ENCODE measurements around the gene ITPRID1.

Gene ITPRID1

GRCh38 chr7:31633894-31634494, 120.1 kb downstream of the ITPRID1 start:
- DNase-seq (ENCODE audit: low read depth), result no peak

DNA sequence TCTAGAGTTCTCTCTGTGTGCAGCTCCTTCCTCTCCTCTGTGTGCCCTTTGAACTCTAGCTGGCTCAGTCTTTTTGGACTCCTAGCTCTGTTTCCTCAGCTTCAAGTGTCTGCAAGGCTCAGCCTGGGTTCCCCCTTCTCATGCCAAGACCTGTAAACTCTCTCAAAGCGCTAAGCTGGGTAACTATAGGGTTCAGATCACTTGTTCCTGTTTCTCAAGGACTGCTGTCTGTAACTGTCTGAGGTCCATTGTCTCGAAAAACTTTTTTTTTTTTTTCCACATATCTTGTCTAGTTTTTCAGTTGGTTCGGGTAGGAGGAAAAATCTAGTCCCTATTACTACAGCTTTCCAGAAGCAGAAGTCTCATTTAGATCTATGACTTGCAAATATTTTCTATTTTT, 126.5 kb downstream of the ITPRID1 start:
- no peak for DNase-seq (ENCODE audit: low read depth)

DNA sequence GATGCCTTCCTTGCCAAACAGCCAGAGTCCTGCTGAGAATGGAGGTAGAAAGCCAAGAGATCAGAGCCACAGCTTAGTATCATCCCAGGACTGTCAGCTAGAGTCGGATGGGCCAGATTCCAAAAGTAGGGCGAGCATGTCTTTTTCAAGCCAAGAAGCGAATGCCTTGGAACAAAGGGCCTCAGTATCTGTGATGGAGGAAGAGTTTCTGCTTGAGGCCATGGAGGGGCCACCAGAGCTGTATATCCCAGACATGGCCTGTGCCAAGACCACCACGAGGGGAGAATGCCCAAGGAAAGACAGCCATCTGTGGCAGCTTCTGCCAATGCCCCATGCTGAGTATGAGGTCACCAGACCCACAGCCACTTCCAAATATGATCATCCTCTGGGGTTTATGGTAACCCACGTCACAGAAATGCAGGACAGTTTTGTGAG, 128.8 kb downstream of the ITPRID1 start:
- DNase-seq (ENCODE audit: low read depth), result no peak

- DNase-seq (ENCODE audit: low read depth), result no peak
These were observed 133.1 kb downstream of the ITPRID1 start for GRCh38 chr7:31646942-31647341.

- no peak for DNase-seq (ENCODE audit: low read depth)
These were observed 133.6 kb downstream of the ITPRID1 start for GRCh38 chr7:31647511-31647910.

GRCh38 chr7:31648288-31648687, 134.4 kb downstream of the ITPRID1 start:
- no peak for DNase-seq (ENCODE audit: low read depth)

GRCh38 chr7:31648880-31649279, 135.0 kb downstream of the ITPRID1 start:
- DNase-seq (ENCODE audit: low read depth), result no peak

DNA sequence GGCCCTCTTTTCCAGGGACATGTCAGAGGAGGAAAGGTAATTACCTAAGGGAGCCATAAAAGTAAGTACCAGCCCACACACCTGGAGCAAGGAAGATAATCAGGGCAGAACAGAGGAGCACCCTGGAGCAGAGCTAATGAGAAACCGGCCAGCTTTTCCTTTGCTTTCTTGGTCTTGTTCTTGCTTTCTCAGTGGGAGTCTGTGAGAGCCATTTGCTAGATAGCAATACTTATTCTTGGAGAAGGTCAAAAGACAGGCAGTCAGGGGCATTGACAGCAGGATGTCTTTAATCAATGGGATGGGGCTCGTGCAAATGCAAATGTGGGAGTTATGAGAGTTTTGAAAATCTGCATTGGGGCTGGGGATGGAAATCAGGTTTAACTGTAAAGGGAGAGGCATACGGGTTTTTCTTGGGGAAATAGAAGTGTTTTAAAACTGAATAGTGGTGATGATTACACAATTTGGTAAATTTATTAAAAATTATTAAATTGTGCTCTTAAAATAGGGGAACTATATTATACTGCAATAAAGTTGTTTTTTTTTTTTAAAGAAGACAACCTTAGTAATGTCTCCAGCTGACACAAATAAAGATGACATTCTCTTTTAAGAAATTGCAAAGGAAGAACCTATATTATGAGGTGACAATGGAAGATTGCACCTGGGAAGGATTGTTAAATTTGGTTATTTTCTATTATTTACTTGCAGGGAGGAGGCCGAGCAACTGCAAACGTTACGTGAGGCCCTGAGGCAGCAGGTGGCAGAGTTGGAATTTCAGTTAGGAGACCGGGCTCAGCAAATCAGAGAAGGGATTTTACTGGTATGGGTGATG, 137.6 kb downstream of the ITPRID1 start:
- DNase-seq (ENCODE audit: low read depth), result no peak

DNA sequence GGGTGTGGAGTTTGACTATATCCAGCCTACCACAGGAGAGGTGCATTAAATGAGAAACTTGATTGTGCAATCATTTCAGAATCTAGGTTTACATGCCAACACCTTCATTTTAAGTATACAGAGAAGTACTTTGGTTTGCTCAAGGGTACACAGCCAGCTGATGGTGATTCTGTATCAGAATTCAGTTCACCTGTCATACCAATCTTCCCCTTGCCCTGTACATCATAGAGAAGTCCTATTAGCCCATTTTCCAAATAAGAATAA, 138.1 kb downstream of the ITPRID1 start:
- DNase-seq (ENCODE audit: low read depth), result no peak

GRCh38 chr7:31663072-31663471, 149.2 kb downstream of the ITPRID1 start:
- DNase-seq (ENCODE audit: low read depth), result no peak

DNA sequence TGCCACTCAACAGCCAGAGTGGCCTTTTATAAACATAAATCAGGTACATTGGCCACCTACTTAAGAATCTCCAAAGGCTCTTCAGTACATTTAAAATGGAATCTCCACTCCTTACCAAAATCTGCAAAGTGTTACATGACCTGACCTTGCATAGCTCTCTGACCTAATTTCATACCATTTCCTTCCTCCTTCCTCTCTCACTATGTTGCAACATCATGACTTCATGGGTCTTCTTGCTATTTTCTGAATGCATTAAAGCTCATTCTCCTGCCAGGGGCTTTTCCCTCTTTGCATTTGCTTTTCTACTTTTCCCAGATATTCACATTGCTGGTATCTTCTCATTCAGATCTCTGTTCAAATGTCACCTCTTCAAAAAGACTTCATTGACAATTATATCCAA, 151.0 kb downstream of the ITPRID1 start:
- no peak for DNase-seq (ENCODE audit: low read depth)

DNA sequence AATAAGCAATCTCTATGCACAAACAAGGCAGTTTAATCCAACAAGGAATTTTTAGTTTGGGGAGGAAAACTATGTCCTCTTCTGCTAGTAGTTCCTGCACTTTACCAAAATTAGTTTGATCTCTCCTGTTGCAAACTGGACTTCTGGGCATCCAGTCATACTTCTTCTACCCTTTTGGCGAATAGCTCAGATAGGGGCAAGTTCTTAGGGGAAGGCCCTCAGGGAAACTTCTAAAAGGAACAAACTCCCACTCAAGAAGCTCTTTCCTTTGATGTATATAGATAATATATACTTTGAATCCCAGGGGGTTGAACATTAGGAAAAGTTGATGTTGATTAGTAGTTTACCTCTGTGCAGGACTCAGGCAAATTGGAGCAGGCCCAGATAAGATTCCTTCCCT, 151.7 kb downstream of the ITPRID1 start:
- DNase-seq (ENCODE audit: low read depth), result no peak

- DNase-seq (ENCODE audit: low read depth), result no peak
These were observed 155.6 kb downstream of the ITPRID1 start for GRCh38 chr7:31669461-31669860.

DNA sequence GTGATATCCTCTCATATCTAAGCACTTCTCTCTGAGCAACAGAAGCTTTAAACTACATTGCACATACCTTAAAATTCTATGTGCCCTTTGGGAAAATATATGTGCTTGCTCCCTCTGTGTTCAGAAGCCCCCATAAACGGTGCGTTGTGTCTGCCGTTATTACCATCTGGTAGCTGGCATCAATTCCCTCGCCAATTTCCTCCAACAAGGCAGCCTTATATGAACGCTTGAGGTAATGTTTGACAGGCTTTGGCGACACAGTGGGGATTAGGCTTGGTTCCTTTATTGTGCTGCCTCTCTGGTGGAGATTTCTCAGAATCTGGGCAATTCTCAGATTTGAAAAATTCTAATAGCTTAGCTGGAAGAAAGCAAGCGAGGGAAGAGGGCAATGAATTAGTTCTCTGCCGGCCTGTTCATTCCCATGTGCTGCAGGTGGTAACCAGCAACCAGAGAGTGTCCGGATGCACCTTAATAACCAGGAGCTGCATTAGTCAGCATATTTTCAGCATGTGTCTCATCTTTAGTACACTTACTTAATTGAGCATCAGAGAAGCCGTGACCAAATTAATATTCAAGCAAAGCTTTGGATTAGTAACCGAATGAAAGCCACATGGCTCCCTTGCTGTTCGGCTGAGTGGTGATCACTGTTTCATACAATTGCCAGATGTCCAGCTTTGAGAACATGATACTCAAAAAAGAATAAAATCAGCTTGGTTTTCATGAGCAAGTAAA, 165.8 kb downstream of the ITPRID1 start:
- no peak for DNase-seq (ENCODE audit: low read depth)

DNA sequence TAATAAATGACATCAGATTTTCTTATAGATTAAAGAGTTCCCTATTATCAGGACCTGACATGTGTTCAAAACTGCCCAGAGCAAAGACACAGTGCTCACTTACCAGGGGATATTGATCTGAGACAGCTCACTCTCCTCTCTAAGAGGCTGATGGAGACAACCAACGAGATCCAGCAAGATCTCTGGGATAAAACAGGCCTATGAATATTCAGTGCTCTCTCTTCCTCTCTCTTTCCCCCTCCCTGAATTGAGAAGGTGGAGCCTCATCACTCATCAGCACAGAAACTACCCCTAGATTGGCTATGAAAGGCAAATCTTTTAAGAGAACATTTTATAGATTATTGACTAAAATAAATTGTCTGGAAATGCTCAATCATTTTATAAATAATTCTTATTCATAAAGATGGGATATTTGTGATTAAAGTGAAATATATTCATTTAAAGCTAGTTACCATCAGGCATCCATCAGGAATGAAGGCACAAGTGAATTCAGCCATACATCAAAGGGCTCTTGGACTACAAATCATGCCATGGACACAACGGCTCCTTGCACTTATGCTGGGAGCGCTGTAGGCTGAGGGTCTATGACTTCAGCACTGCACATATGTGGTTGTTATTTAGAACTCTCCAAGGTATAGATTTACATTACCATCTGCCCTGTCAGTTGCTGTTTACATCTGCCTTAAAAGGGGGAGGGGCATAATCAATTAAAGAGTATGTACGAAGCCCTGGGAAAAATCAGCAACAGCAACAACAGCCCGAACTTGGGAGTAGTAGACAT, 169.7 kb downstream of the ITPRID1 start:
- DNase-seq (ENCODE audit: low read depth), result no peak

GRCh38 chr7:31687024-31687748, 173.3 kb downstream of the ITPRID1 start, which contains the start of gene PPP1R17:
TSS of gene PPP1R17 (plus strand) at chr7:31687215. CDS start at chr7:31692442, 5,227 bp downstream.
- no peak for DNase-seq (ENCODE audit: low read depth)

GRCh38 chr7:31688372-31688771, 174.5 kb downstream of the ITPRID1 start:
- DNase-seq (ENCODE audit: low read depth), result no peak

DNA sequence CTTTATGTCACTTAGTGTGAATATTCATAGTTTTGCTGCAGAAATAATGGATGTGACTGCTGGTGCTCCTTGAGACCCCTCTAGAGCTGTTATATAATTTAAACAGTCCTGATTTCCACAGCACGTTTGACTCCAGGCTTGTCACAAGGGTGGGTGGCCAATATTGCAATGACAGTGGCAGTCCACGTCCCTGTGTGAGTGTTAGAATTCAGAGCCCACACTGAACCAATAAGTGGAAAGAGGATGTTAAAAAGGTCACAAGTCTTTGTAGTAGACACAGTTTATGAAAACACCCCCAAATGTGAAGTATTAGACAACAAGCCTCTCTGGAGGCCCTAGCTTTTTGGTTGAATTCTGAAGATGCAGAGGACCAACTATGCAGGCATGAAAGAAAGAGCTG, 175.1 kb downstream of the ITPRID1 start:
- no peak for DNase-seq (ENCODE audit: low read depth)

DNA sequence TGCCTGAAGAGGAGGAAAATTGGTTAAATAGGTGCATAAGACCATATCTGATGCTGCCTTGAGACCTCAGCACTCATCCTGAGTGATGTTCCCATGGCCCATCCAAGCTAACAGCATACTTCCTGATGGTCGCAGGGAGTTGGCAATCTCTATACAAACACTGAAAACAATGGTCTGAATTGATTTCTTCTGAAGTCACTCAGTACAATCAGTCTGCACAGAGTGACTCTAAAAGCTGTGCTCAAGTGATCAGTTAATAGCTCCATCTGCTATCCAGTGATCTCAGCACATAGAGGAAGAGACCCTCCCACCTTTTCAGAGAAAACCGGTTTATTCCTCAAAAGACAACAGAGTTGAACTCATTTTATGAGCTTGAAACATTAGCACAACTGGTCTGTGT, 177.0 kb downstream of the ITPRID1 start:
- no peak for DNase-seq (ENCODE audit: low read depth)

GRCh38 chr7:31692451-31692850, 178.6 kb downstream of the ITPRID1 start:
- DNase-seq (ENCODE audit: low read depth), result no peak

DNA sequence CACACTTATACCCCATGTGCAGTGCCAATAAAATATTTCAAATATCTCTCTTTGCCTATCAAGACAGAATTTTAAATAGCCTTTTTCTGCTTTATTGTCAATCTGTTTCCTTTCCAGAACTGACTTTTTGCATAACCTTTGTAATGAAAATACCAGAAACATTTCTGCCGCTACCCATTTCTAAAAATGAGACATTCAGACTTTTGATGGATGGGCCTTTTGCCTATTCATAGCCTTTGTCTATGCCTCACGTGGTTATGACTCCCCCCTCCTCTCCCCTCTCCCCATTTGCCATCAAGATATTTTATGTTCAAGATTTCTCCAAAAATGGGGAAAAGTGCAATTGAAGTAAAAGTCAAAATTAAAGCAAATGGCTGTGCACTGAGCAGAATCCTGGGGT, 179.0 kb downstream of the ITPRID1 start:
- no peak for DNase-seq (ENCODE audit: low read depth)

Measured in GM04503 (cell line).